Measurements from ENCODE around the gene ASRGL1. TPM values are rescaled to one million over a fixed set of nuclear protein-coding genes. Genes with fewer than 3 reads are reported as not detected.
"Not testable (repeated sequence)": the region's sequence is repeated elsewhere in the genome, so short reads cannot be mapped to it uniquely, and the experiment has no call there.

Gene ASRGL1
- total RNA-seq, 1 donor from 2014 or later = 54.8 TPM

GRCh38 chr11:62333768-62334167 lies 3.5 kb upstream of the ASRGL1 start:
- TF ChIP-seq CTCF (IDR thresholded peaks at IDR 0.05) = no peak
- Histone ChIP-seq H3K27me3 (peaks cover 6% of the 10 kb centered on the region), H3K4me3 (no peak overlapping the region), H3K4me1 (no peaks in the 10 kb centered on the region), H3K9me3 (no peaks in the 10 kb centered on the region), H3K27ac (no peak overlapping the region), H3K36me3 (no peaks in the 10 kb centered on the region)
- ATAC-seq = no peak
- DNase-seq = no peak
- intact Hi-C loops (cut with DNase I) = no loop called here

GRCh38 chr11:62336949-62337302 lies 322 bp upstream of the ASRGL1 start:
- not testable (repeated sequence) for H3K27me3 ChIP-seq, DNase-seq

GRCh38 chr11:62338218-62338617 lies 970 bp downstream of the ASRGL1 start:
- no peak for TF ChIP-seq CTCF (IDR thresholded peaks at IDR 0.05)

More at GRCh38 chr11:62336949-62337302, 322 bp upstream of the ASRGL1 start:
- Histone ChIP-seq H3K4me1 (peaks cover 15% of the 10 kb centered on the region), H3K27ac (peak overlapping the region; percentile 39), H3K4me3 (peak overlapping the region; percentile 68)
- ATAC-seq; intact Hi-C loops (cut with DNase I); H3K9me3 ChIP-seq; H3K36me3 ChIP-seq: not testable (repeated sequence)

GRCh38 chr11:62340269-62340901 lies 3.1 kb downstream of the ASRGL1 start:
- ATAC-seq (peak; percentile 62), DNase-seq (no peak)
- Histone ChIP-seq H3K27ac (peak overlapping the region; percentile 38), H3K9me3 (no peaks in the 10 kb centered on the region), H3K4me3 (no peak overlapping the region), H3K27me3 (no peaks in the 10 kb centered on the region), H3K4me1 (peaks cover 15% of the 10 kb centered on the region), H3K36me3 (no peaks in the 10 kb centered on the region)
- intact Hi-C loops (cut with DNase I) = no loop called here
- TF ChIP-seq CTCF (IDR thresholded peaks at IDR 0.05) = peak; percentile 74

More at GRCh38 chr11:62338218-62338617, 970 bp downstream of the ASRGL1 start:
- DNase-seq = no peak
- no peak for ATAC-seq
- intact Hi-C loops (cut with DNase I) = no loop called here
- H3K9me3 ChIP-seq = no peaks in the 10 kb centered on the region
- H3K27ac ChIP-seq = no peak overlapping the region
- H3K27me3 ChIP-seq = peaks cover 6% of the 10 kb centered on the region
- H3K4me3 ChIP-seq = peak overlapping the region; percentile 68
- H3K4me1 ChIP-seq = peaks cover 15% of the 10 kb centered on the region
- no peaks in the 10 kb centered on the region for H3K36me3 ChIP-seq

- Histone ChIP-seq H3K27ac (peak overlapping the region; percentile 12), H3K4me1 (peaks cover 15% of the 10 kb centered on the region), H3K36me3 (no peaks in the 10 kb centered on the region), H3K9me3 (no peaks in the 10 kb centered on the region), H3K4me3 (no peak overlapping the region), H3K27me3 (no peaks in the 10 kb centered on the region)
- intact Hi-C loops (cut with DNase I) = no loop called here
- ATAC-seq = no peak
- no peak for DNase-seq
- no peak for TF ChIP-seq CTCF (IDR thresholded peaks at IDR 0.05)
Measured at GRCh38 chr11:62341588-62341987, 4.3 kb downstream of the ASRGL1 start.

GRCh38 chr11:62343646-62344190 lies 6.5 kb downstream of the ASRGL1 start:
- peaks cover 15% of the 10 kb centered on the region for H3K4me1 ChIP-seq
- H3K36me3 ChIP-seq; DNase-seq; intact Hi-C loops (cut with DNase I); H3K27me3 ChIP-seq; H3K27ac ChIP-seq; H3K4me3 ChIP-seq; ATAC-seq; H3K9me3 ChIP-seq: not testable (repeated sequence)

Measured in upper lobe of right lung (tissue), 1 donor.